ENCODE data around the gene ZNHIT3.

Gene ZNHIT3

GRCh38 chr17:36511216-36511615, 24.7 kb downstream of the ZNHIT3 start:
- no peak overlapping the region for H3K4me2 ChIP-seq (ENCODE audit: low read length)
- H3K9me2 ChIP-seq (ENCODE audit: low read depth, low read length): no peaks in the 10 kb centered on the region
- no peaks in the 10 kb centered on the region for H3K79me2 ChIP-seq (ENCODE audit: insufficient read depth, low read length)
- no peaks in the 10 kb centered on the region for H3K9me3 ChIP-seq (ENCODE audit: low read length)
- no peaks in the 10 kb centered on the region for H4K20me1 ChIP-seq (ENCODE audit: insufficient read depth, low read length)
- no peaks in the 10 kb centered on the region for H3F3A ChIP-seq (ENCODE audit: insufficient read depth, low read length)
- H3K9ac ChIP-seq (ENCODE audit: low read length): no peak overlapping the region
- no peak overlapping the region for H2AFZ ChIP-seq (ENCODE audit: low read length)
- H3K36me3 ChIP-seq (ENCODE audit: insufficient read depth, low read length): peaks cover 62% of the 10 kb centered on the region
- no peak for TF ChIP-seq CTCF (IDR thresholded peaks at IDR 0.05; ENCODE audit: low read length)
- no peak for TF ChIP-seq EZH2 (IDR thresholded peaks at IDR 0.05; ENCODE audit: borderline replicate concordance, low read length)
- no peak overlapping the region for H3K4me3 ChIP-seq (ENCODE audit: low read depth, low read length, poor library complexity, severe bottlenecking)
- H3K4me1 ChIP-seq (ENCODE audit: insufficient read depth, low read length, severe bottlenecking): no peaks in the 10 kb centered on the region
- H3K27me3 ChIP-seq (ENCODE audit: insufficient read depth, low read length): no peaks in the 10 kb centered on the region
- no peak overlapping the region for H3K27ac ChIP-seq (ENCODE audit: low read depth, low read length, poor library complexity, severe bottlenecking)

- no peaks in the 10 kb centered on the region for H4K20me1 ChIP-seq (ENCODE audit: insufficient read depth, low read length)
- H3K4me1 ChIP-seq (ENCODE audit: insufficient read depth, low read length, severe bottlenecking): no peaks in the 10 kb centered on the region
- no peak overlapping the region for H3K27ac ChIP-seq (ENCODE audit: low read depth, low read length, poor library complexity, severe bottlenecking)
- H3K4me3 ChIP-seq (ENCODE audit: low read depth, low read length, poor library complexity, severe bottlenecking): no peak overlapping the region
- H3F3A ChIP-seq (ENCODE audit: insufficient read depth, low read length): no peaks in the 10 kb centered on the region
- H3K9me2 ChIP-seq (ENCODE audit: low read depth, low read length): no peaks in the 10 kb centered on the region
- no peak overlapping the region for H3K4me2 ChIP-seq (ENCODE audit: low read length)
- TF ChIP-seq EZH2 (IDR thresholded peaks at IDR 0.05; ENCODE audit: borderline replicate concordance, low read length) (no peak), CTCF (IDR thresholded peaks at IDR 0.05; ENCODE audit: low read length) (no peak)
- no peak overlapping the region for H2AFZ ChIP-seq (ENCODE audit: low read length)
- no peak overlapping the region for H3K9ac ChIP-seq (ENCODE audit: low read length)
- no peaks in the 10 kb centered on the region for H3K9me3 ChIP-seq (ENCODE audit: low read length)
- no peaks in the 10 kb centered on the region for H3K79me2 ChIP-seq (ENCODE audit: insufficient read depth, low read length)
- H3K27me3 ChIP-seq (ENCODE audit: insufficient read depth, low read length): no peaks in the 10 kb centered on the region
- H3K36me3 ChIP-seq (ENCODE audit: insufficient read depth, low read length): peaks cover 65% of the 10 kb centered on the region
Observed at GRCh38 chr17:36512641-36513040, 26.2 kb downstream of the ZNHIT3 start.

DNA sequence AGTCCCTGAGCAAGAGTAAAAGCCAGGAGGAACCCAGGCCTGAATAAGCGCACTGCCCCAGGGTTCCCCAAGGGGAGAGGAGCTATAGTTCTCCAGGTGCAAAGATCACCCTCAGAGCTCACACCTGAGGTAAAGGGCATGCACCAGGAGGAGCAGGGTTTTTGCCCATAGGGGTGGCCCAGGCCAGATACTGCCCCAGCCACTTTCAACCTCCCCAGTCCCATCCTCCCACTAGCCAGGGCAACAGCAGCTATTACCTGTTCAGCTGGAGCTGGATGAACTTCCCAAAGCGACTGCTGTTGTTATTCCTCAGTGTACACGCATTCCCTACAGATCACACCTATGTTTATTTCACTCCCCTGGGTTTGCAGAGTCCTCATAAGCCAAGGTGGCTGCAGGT, 28.4 kb downstream of the ZNHIT3 start:
- Histone ChIP-seq H3F3A (ENCODE audit: insufficient read depth, low read length) (no peaks in the 10 kb centered on the region), H3K27ac (ENCODE audit: low read depth, low read length, poor library complexity, severe bottlenecking) (no peak overlapping the region), H3K4me3 (ENCODE audit: low read depth, low read length, poor library complexity, severe bottlenecking) (no peak overlapping the region), H3K9ac (ENCODE audit: low read length) (no peak overlapping the region), H4K20me1 (ENCODE audit: insufficient read depth, low read length) (no peaks in the 10 kb centered on the region), H3K9me3 (ENCODE audit: low read length) (no peaks in the 10 kb centered on the region), H3K9me2 (ENCODE audit: low read depth, low read length) (no peaks in the 10 kb centered on the region), H3K4me2 (ENCODE audit: low read length) (no peak overlapping the region), H3K79me2 (ENCODE audit: insufficient read depth, low read length) (no peaks in the 10 kb centered on the region), H3K4me1 (ENCODE audit: insufficient read depth, low read length, severe bottlenecking) (peaks cover 8% of the 10 kb centered on the region), H3K36me3 (ENCODE audit: insufficient read depth, low read length) (peaks cover 65% of the 10 kb centered on the region; the same call in 1 of the 2 replicates), H3K27me3 (ENCODE audit: insufficient read depth, low read length) (no peaks in the 10 kb centered on the region), H2AFZ (ENCODE audit: low read length) (no peak overlapping the region)
- TF ChIP-seq EZH2 (IDR thresholded peaks at IDR 0.05; ENCODE audit: borderline replicate concordance, low read length): no peak
- no peak for TF ChIP-seq CTCF (IDR thresholded peaks at IDR 0.05; ENCODE audit: low read length)
